ENCODE measurements around the gene ZNF780A.

- TF ChIP-seq CTCF (conservative IDR thresholded peaks at IDR 0.05; ENCODE audit: low read length) (no peak), EZH2phosphoT487 (IDR thresholded peaks at IDR 0.05; ENCODE audit: borderline replicate concordance, low read depth, low read length) (no peak)
Measured at GRCh38 chr19:40023969-40024368, 66.8 kb downstream of the ZNF780A start.
